ENCODE measurements around the gene TMEM82.

TMEM82 gene

GRCh38 chr1:15719381-15720120 is 22.7 kb upstream of the TMEM82 start:
- DNase-seq (ENCODE audit: low read depth in 2 of 2, low spot score in 1 of 2): no peak

- DNase-seq (ENCODE audit: low read depth in 2 of 2, low spot score in 1 of 2): no peak
Measured at GRCh38 chr1:15720861-15721260, 21.4 kb upstream of the TMEM82 start.

- no peak for DNase-seq (ENCODE audit: low read depth in 2 of 2, low spot score in 1 of 2)
Measured at GRCh38 chr1:15722411-15722810, 19.9 kb upstream of the TMEM82 start.

GRCh38 chr1:15722836-15723532 is 19.3 kb upstream of the TMEM82 start:
- no peak for DNase-seq (ENCODE audit: low read depth in 2 of 2, low spot score in 1 of 2)

DNA sequence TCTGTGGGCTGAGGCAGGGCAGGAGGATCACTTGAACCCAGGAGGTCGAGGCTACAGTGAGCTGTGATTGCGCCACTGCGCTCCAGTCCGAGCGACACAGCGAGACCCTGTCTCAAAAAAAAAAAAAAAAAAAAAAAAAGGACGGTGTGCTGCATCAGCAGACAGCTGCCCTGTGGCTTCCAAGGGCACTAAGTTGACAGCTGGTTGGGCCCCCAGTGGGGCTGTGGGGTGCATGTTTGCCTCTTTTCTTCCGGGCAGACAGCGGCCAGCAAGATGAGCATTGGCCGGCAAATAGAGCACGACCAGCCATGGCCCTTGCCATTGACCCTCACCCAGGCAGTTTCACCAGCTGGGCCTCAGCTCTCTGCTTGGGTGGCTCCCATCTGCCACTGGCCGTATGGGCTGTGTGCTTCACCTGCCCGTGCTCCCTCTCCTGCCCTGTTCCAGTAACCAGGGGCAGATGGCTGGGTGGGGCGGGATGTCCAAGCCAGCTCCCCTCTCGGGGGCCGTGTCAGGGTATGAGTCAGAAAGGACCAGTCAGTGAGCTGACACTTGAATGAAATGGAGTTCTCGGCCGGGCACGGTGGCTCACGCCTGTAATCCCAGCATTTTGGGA is 18.6 kb upstream of the TMEM82 start:
- DNase-seq (ENCODE audit: low read depth in 2 of 2, low spot score in 1 of 2): no peak

DNA sequence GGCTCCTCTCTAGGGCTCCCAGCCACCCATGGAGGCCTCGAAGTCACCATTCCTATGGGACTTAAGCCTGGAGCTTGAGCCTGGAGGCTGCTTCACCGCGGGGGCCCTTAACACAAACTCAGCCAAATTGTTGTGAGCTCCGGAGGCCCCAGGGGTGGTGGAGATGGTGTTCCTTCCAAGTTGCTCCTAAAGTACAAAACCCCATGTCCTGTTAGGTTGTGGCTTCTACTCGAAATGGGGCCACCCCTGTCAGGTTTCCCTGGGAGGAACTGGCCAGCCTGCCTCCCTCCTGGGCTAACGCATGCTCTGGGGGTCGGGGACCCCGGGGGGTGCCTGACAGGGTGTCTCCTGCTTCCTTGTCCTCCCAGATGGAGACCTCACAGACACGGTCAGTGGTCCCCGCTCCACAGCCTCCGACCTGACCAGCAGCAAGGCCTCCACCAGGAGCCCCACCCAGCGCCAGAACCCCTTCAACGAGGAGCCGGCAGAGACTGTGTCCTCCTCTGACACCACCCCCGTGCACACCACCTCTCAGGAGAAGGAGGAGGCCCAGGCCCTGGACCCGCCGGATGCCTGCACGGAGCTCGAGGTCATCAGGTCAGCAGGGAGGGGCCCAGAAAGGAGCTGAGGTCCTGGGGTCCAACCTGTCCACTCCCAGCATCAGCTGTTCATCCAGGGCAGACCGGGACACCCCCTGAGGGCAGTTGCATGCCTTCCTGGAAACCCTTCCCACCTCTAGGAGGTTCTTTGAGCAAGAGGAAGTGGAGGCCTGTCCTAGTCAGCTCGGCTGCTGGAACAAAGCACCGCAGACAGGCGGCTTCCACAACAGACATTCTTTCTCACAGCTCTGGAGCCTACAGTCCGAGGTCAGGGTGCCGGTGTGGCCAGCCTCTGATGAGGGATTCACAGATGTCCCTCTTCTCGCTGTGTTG is 17.1 kb upstream of the TMEM82 start:
- DNase-seq (ENCODE audit: low read depth in 2 of 2, low spot score in 1 of 2): no peak

DNA sequence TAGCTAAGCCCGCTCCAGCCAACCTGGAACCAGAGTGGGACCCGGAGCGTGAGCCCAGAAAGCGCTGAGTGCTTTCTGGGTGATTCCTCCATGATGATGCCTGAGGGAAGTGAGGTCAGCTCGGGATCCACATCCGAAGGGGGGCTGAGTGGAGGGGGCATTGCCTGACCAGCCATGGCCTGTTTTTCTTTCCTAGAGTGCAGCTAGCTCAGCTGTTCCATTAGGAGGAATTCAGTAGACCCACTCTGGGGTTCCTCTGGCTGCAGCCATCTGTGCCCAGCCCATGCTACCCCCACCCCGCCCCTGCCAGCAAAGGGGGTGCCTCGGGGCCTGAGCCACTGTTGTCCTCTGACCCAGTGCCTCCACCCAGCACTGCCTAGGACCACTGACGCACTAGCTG is 15.8 kb upstream of the TMEM82 start:
- DNase-seq (ENCODE audit: low read depth in 2 of 2, low spot score in 1 of 2): no peak

GRCh38 chr1:15727021-15727420 is 15.3 kb upstream of the TMEM82 start:
- no peak for DNase-seq (ENCODE audit: low read depth in 2 of 2, low spot score in 1 of 2)

- DNase-seq (ENCODE audit: low read depth in 2 of 2, low spot score in 1 of 2): no peak
Measured at GRCh38 chr1:15727424-15727823, 14.9 kb upstream of the TMEM82 start.

DNA sequence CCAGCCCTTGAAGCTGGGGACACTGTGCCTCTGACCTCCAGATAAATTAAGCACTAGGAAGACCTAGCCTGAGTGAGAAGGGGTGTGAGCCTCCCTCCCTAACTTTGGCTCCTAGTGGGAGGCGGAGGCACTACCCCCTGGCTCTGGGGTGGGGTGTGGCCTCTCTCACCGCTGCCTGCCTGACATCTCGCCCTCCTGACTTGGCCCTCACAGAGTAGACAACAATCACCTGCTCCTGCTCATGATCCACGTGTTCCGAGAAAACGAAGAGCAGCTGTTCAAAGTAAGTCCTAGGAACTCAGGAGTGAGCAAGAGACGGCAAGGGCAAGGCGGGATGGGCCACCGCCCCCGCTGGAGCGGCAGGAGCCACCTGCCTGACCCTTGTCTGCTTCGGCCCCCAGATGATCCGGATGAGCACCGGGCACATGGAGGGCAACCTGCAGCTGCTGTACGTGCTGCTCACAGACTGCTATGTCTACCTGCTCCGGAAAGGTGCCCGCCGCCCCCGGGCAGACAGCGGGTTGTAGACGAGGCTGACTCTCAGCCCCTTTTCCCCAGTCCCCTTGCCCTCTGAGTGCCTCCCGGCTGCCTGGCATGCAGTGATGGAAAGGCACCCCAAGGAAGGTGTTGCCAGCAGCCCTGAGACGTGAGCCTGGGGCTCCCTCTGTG is 14.3 kb upstream of the TMEM82 start:
- no peak for DNase-seq (ENCODE audit: low read depth in 2 of 2, low spot score in 1 of 2)

DNA sequence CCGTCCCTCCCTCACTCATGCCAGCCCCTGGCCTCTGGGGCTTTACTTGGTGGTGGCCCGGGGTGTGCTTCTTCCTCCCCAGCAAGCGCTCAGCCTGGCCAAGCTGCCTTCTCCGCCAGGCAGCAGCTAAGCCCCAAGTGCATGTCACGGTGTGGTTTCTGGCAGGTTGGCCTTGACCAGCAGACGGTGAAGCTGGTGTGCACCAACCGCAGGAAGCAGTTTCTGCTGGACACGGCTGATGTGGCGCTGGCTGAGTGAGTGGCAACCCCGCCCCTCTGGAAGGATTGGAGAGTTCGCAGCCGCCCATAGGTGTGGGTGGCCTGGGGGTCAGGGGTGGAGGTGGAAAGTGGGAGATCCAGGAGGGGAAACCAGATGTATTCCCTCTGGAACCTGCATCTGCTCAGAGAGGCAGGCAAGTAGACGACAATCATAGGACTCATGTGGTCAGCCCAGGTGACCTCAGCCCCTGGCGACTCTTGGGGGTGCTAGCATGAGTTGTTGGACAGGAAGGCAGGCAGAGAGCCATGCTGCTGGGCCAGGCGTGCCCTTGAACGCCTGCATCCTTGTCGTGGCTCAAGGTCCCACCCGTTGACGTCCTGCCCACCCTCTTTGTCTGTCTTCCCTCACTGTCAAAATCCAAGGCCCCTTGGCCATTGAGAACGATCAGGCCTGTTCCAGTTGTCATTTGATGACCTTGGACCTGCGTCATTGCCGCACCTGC is 13.2 kb upstream of the TMEM82 start:
- no peak for DNase-seq (ENCODE audit: low read depth in 2 of 2, low spot score in 1 of 2)

GRCh38 chr1:15730423-15730822 is 11.9 kb upstream of the TMEM82 start:
- no peak for DNase-seq (ENCODE audit: low read depth in 2 of 2, low spot score in 1 of 2)

DNA sequence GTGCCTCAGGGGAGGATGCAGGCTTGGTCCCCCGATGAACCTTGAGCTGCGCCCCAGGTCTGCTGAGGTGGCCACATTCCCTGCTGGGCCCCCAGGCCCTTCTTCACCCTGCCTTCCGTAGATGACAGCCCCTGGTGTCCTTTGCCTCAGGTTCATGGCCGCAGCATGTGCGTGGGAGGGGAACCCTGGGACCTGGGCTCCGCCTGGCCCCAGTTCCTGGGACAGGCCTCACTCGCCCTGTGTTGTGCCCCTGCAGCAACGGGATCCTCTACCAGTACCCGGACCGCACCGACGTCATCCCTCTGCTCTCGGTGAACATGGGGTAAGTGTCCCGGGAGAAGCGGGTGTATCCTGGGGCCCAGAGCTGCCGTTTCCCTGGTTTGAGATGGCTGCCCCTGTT is 11.4 kb upstream of the TMEM82 start:
- no peak for DNase-seq (ENCODE audit: low read depth in 2 of 2, low spot score in 1 of 2)

DNA sequence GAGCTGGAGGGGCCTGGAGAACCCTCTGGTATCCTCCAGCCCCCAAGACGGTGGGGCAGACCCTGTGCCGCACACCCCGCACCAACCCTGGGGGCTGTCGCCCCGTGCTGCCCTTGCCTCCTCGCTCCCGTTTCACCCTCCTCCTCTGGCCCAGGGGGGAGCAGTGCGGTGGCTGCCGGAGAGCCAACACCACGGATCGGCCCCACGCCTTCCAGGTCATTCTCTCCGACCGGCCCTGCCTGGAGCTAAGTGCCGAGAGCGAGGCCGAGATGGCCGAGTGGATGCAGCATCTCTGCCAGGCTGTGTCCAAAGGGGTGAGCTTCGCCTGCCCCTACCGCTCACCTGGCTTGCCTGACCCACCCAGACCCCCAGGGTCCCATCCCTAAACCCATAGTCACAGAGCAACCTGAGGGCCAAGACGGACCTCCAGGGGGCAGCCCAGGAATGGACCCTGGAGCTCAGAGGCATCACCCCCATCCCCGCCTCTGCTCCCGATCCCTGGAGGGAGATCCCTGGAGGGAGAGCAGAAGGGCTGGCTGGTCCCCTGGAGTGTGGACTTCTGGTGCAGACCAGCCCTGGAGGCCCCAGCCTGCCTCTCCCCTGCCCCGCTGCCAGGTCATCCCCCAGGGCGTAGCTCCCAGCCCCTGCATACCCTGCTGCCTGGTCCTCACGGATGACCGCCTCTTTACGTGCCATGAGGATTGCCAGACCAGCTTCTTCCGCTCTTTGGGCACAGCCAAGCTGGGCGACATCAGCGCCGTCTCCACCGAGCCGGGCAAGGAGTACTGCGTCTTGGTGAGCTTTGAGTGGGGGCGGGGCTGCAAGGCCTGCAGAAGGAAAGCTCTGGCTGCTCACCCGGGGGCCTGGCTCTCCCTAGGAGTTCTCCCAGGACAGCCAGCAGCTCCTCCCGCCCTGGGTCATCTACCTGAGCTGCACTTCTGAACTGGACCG is 10.3 kb upstream of the TMEM82 start:
- no peak for DNase-seq (ENCODE audit: low read depth in 2 of 2, low spot score in 1 of 2)

DNA sequence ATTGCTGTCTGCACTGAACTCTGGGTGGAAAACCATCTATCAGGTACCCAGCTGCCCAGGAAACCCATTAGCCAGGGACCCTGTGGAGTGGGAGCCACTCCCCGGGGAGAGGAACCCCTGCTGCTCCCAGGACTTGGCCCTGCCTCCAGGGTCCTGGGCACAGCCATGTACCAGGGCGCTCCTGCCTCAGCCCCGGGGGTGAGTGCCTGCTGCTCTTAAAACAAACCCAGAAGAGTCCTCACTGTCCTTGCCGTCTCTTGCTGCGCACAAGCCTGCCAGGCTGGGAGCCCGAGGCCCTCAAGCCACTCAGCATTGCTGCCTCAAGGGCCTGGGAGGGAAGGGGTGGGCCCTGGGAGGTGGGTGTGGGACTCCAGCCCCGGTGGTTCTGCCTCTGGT is 9.6 kb upstream of the TMEM82 start:
- no peak for DNase-seq (ENCODE audit: low read depth in 2 of 2, low spot score in 1 of 2)

- no peak for DNase-seq (ENCODE audit: low read depth in 2 of 2, low spot score in 1 of 2)
Measured at GRCh38 chr1:15733218-15733725, 9.0 kb upstream of the TMEM82 start.

DNA sequence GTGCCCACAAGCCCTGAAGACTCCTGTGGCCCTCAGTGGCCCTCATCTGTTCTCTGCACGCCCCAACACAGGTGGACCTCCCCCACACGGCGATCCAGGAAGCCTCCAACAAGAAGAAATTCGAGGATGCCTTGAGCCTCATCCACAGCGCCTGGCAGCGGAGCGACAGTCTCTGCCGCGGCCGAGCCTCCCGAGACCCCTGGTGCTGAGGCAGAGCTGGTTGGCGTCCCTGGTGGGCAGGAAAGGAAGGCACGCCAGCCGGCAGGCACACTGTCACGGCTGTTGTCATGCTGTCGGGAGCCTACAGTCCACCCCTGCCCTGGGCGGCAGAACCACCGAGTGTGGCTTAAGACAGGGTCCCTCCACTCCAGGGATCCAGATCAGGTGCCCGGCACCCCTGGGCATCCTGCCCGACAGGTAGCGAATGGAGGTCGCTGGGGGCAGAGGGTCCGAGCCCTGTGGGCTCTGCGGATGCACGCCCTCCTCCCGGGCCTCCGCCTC is 8.5 kb upstream of the TMEM82 start:
- no peak for DNase-seq (ENCODE audit: low read depth in 2 of 2, low spot score in 1 of 2)

GRCh38 chr1:15734296-15734695 is 8.0 kb upstream of the TMEM82 start:
- no peak for DNase-seq (ENCODE audit: low read depth in 2 of 2, low spot score in 1 of 2)

- no peak for DNase-seq (ENCODE audit: low read depth in 2 of 2, low spot score in 1 of 2)
Measured at GRCh38 chr1:15734901-15735300, 7.4 kb upstream of the TMEM82 start.

All from stimulated activated CD8-positive, alpha-beta memory T cell treated with anti-CD3 and anti-CD28 coated beads, Interleukin-4, amount 100 ng/mL, for 1 hour (primary cell).